ENCODE data around the gene SLCO1B3. TPM values are rescaled to one million over a fixed set of nuclear protein-coding genes. Genes with fewer than 3 reads are reported as not detected.

The SLCO1B3 gene
- total and polyA plus RNA-seq, 2 donors (not counting 3 experiments of a cell fraction or from before 2014, with no cell fraction given): not detected

DNA sequence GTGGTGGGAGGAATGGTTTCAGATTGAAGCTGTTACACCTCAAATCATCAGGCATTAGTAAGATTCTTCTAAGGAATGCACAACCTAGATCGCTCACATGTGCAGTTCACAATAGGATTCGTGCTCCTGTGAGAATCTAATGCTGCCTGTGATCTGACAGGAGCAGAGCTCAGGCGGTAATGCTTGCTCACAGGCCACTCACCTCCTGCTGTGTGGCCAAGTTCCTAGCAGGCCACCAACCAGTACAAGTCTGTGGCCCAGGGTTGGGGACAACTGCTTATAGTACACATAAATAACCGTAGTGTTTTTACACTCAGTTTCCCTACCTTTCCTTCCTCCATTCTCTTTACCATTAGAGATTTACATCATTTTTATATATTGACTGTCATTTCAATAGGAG lies 121.4 kb downstream of the SLCO1B3 start:
- no TSS peak for BruUV-seq (replicated peaks)
- CTCF ChIA-PET: no interaction called here
- no peaks in the 10 kb centered on the region for H3K4me1 ChIP-seq (ENCODE audit: control insufficient read depth, extremely low read depth, insufficient read depth, low read length)
- H3K36me3 ChIP-seq (ENCODE audit: control insufficient read depth in 2 of 2, extremely low read depth in 1 of 2, insufficient read depth in 2 of 2, low read length in 2 of 2): no peaks in the 10 kb centered on the region
- no peaks in the 10 kb centered on the region for H3K9me3 ChIP-seq (replicated peaks; ENCODE audit: control insufficient read depth, insufficient read depth, low read length)
- H3K9ac ChIP-seq (replicated peaks; ENCODE audit: extremely low read depth, insufficient read depth, low read length): no peak overlapping the region
- DNase-seq (ENCODE audit: low read depth, low spot score) (no peak), FAIRE-seq (no peak)
- H2AFZ ChIP-seq (ENCODE audit: low read depth, low read length): no peak overlapping the region
- no peak overlapping the region for H3K4me3 ChIP-seq (replicated peaks in 1 of 3; ENCODE audit: insufficient read depth in 1 of 3, low read depth in 1 of 3, low read length in 3 of 3)
- no peaks in the 10 kb centered on the region for H3K27me3 ChIP-seq (ENCODE audit: control insufficient read depth in 2 of 2, insufficient read depth in 2 of 2, low read length in 2 of 2)
- no peaks in the 10 kb centered on the region for H3K9me1 ChIP-seq (replicated peaks; ENCODE audit: control insufficient read depth, extremely low read depth, insufficient read depth, low read length)
- intact Hi-C loops (cut with micrococcal nuclease): no loop called here
- no peaks in the 10 kb centered on the region for H3K79me2 ChIP-seq (ENCODE audit: control insufficient read depth, insufficient read depth, low read length)
- no peak overlapping the region for H3K27ac ChIP-seq (ENCODE audit: insufficient read depth, low read depth, low read length)
- dilution Hi-C loops (cut with MboI; ENCODE audit: extremely low pct_ligation_motif_present, low sequenced_read_pairs): no loop called here
- TF ChIP-seq GATA2 (IDR thresholded peaks at IDR 0.05; ENCODE audit: insufficient read depth, insufficient read length, low read depth, low read length): no peak
- TF ChIP-seq, protein P1, sequence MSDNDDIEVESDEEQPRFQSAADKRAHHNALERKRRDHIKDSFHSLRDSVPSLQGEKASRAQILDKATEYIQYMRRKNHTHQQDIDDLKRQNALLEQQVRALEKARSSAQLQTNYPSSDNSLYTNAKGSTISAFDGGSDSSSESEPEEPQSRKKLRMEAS (IDR thresholded peaks at IDR 0.05; ENCODE audit: insufficient read depth, insufficient read length): no peak
- TF ChIP-seq EZH2 (IDR thresholded peaks at IDR 0.05; ENCODE audit: borderline replicate concordance, low read depth, low read length, severe bottlenecking): no peak
- TF ChIP-seq, protein P2, sequence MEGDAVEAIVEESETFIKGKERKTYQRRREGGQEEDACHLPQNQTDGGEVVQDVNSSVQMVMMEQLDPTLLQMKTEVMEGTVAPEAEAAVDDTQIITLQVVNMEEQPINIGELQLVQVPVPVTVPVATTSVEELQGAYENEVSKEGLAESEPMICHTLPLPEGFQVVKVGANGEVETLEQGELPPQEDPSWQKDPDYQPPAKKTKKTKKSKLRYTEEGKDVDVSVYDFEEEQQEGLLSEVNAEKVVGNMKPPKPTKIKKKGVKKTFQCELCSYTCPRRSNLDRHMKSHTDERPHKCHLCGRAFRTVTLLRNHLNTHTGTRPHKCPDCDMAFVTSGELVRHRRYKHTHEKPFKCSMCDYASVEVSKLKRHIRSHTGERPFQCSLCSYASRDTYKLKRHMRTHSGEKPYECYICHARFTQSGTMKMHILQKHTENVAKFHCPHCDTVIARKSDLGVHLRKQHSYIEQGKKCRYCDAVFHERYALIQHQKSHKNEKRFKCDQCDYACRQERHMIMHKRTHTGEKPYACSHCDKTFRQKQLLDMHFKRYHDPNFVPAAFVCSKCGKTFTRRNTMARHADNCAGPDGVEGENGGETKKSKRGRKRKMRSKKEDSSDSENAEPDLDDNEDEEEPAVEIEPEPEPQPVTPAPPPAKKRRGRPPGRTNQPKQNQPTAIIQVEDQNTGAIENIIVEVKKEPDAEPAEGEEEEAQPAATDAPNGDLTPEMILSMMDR (IDR thresholded peaks at IDR 0.05; ENCODE audit: extremely low read depth in 1 of 2, insufficient read depth in 1 of 2, low read depth in 1 of 2, low read length in 2 of 2): no peak
- no peak for TF ChIP-seq POLR2A (IDR thresholded peaks at IDR 0.05; ENCODE audit: low read depth, low read length)
- no peak for TF ChIP-seq JUN (IDR thresholded peaks at IDR 0.05; ENCODE audit: borderline replicate concordance, insufficient read depth, insufficient read length, low read depth)
- no peak for TF ChIP-seq POLR2AphosphoS5 (IDR thresholded peaks at IDR 0.05; ENCODE audit: insufficient read depth, low read depth, low read length)
- no peak for TF ChIP-seq MYC (IDR thresholded peaks at IDR 0.05; ENCODE audit: low read depth, low read length)
- TF ChIP-seq FOS (IDR thresholded peaks at IDR 0.05; ENCODE audit: borderline replicate concordance, insufficient read depth, low read length): no peak
- POLR2A ChIA-PET: no interaction called here
- no peaks in the 10 kb centered on the region for H4K20me1 ChIP-seq (replicated peaks; ENCODE audit: control insufficient read depth, extremely low read depth, insufficient read depth, low read length)
- H3K4me2 ChIP-seq (ENCODE audit: insufficient read depth, low read length): no peak overlapping the region

Data from endothelial cell of umbilical vein (primary cell).